GM12801 (cell line): ENCODE measurements around the gene SLC13A5.

ENCODE experiments used
- CTCF ChIP-seq: IDR thresholded peaks from one replicate; pipeline ENCODE4 v1.5.1; 2011; ENCODE audit warnings: control low read depth; ENCODE audit not compliant: insufficient read length; ENCODE audit errors: extremely low read depth

The SLC13A5 gene

GRCh38 chr17:6708357-6708961 is 4.7 kb downstream of the SLC13A5 start:
- TF ChIP-seq CTCF = no peak

GRCh38 chr17:6706996-6707395 is 6.2 kb downstream of the SLC13A5 start:
- TF ChIP-seq CTCF = no peak

GRCh38 chr17:6706499-6706898 is 6.7 kb downstream of the SLC13A5 start:
- no peak for TF ChIP-seq CTCF

DNA sequence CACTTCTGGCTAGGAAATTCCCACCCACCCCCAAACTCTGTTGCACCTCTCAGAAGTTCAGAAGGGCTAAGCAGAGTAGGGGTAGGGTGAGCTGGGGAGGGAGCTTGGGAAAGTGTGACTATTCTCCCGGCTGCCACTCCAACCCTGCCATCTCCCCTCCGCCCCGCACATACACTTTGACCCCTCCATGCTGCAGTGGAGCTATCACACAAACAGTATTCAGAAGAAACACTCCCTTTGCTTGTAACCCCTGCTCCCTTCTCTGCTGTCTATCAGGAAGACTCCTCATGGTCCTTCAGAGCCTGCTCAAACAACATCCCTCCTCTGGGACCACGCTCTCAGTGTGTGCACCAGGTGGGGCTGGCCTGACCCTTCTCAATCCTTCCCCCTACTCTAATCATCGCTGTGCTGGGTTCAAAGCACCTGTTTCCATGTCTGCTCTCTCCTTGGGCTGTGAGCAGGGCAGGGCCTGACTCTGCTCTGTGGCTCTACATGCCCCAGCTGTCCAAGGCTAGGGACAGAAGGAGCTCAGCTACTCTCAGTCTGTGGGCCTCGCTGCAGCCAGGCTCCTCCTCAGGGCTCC is 8.6 kb downstream of the SLC13A5 start:
- no peak for TF ChIP-seq CTCF

- TF ChIP-seq CTCF = no peak
These were observed 9.4 kb downstream of the SLC13A5 start for GRCh38 chr17:6703751-6704150.

GRCh38 chr17:6702567-6703215 is 10.5 kb downstream of the SLC13A5 start:
- no peak for TF ChIP-seq CTCF

DNA sequence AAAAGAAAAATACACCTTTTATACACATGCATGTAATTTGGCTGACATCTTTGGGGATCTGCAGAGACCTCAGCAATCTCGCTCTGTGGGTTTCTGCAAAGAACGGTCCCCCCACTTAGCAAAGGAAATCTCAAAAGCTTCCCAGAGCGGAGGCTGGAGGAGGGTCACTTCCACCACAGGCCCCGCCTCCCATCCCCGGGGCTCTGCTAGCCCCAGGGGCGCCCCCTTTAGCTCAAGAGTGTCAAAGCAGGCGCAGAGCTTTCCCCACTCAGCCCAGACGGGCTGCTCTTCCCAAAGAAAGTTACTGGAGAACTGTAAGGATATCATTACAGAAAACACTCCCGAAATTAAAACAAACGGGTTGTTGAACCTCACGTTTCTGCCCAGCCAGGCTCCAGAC is 11.4 kb downstream of the SLC13A5 start:
- no peak for TF ChIP-seq CTCF
